Heart left ventricle (tissue), 13 donors: Measurements from ENCODE around the gene BBS10.

Source experiments
- CTCF ChIP-seq, 12 donors: fragments of 200-600 bp; sonication (generic) in 4 of 12; IDR thresholded peaks; one replicate each; pipeline versions ENCODE4 v1.5.0 to v1.8.0; 2018 to 2022; ENCODE audit warnings: antibody characterized with exemption in 12 of 12, mild to moderate bottlenecking in 5 of 12
- POLR2A ChIP-seq, 2 donors: fragments of 450-650 bp; IDR thresholded peaks; one replicate each; pipeline ENCODE4 v1.6.1; 2017; ENCODE audit warnings: antibody characterized with exemption in 2 of 2, mild to moderate bottlenecking in 2 of 2, moderate library complexity in 2 of 2
- donor health status: ischemic (EF 13 %, LVEDD 7.1; RV severe dilation, severe dysfunction).
- donor health status: DM: no; HTN: yes; CAD: no.
- donor health status: DM: no; HTN: no; CAD: no.
- donor health status: ischemic (EF 25% LVEDD 6.9; RV normal size, moderate dysfunction).
- donor health status: ischemic (EF 25% LVEDD 5.7; RV mildly dilated, moderate dysfunction).
- donor health status: ischemic (EF 35%, LVEDD 5.7; RV mildly dilated, moderate dysfunction).
- donor health status: nonischemic (EF 11% LVEDD 7.7; RV severe dilation, severe dysfunction).
- donor health status: DM: yes; HTN: yes; CAD: no.
- donor health status: PGD.
- donor health status: ischemic (EF 29% LVEDD 5.4; RV normal size, mild dysfunction).
- donor health status: nonischemic (EF 23%, LVEDD 6.1; RV moderate dilation, normal function).

GRCh38 chr12:76312315-76312714 is 35.9 kb downstream of the BBS10 start:
- TF ChIP-seq CTCF (IDR thresholded peaks at IDR 0.05) (no peak), POLR2A (IDR thresholded peaks at IDR 0.05) (no peak)
